Loucy (cell line): ENCODE data around the gene TMEM158.

Experiments
- H2AFZ ChIP-seq: fragments of 200-600 bp; sonication (generic); 2 replicates; pipeline ENCODE4 v1.6.0; 2016; ENCODE audit warnings: antibody characterized with exemption, mild to moderate bottlenecking, low read length, moderate library complexity
- H3F3A ChIP-seq: fragments of 200-600 bp; 2 replicates; pipeline ENCODE4 v1.6.0; 2016; ENCODE audit warnings: antibody characterized with exemption, low read depth, mild to moderate bottlenecking
- H3K27me3 ChIP-seq: fragments of 200-600 bp; sonication (generic); 2 replicates; pipeline ENCODE4 v1.6.1; 2014; ENCODE audit warnings: low read length, mild to moderate bottlenecking; ENCODE audit not compliant: insufficient read depth, poor library complexity, severe bottlenecking
- H3K36me3 ChIP-seq: fragments of 200-600 bp; sonication (generic); 2 replicates; pipeline ENCODE4 v1.6.1; 2016; ENCODE audit warnings: low read length; ENCODE audit not compliant: insufficient read depth
- H3K4me1 ChIP-seq: fragments of 200-600 bp; sonication (generic); 2 replicates; pipeline ENCODE4 v1.5.1; 2014; ENCODE audit warnings: low read length, mild to moderate bottlenecking; ENCODE audit not compliant: insufficient read depth, poor library complexity, severe bottlenecking
- H3K4me2 ChIP-seq: fragments of 200-600 bp; sonication (generic); 2 replicates; pipeline ENCODE4 v1.6.0; 2014; ENCODE audit warnings: antibody characterized with exemption, low read length, low read depth, mild to moderate bottlenecking; ENCODE audit not compliant: poor library complexity, severe bottlenecking
- H3K4me3 ChIP-seq: fragments of 200-600 bp; sonication (generic); 2 replicates; pipeline ENCODE4 v1.5.1; 2014; ENCODE audit warnings: low read length, mild to moderate bottlenecking, mixed read lengths; ENCODE audit not compliant: poor library complexity, severe bottlenecking
- H3K79me2 ChIP-seq: fragments of 200-600 bp; sonication (generic); 2 replicates; pipeline ENCODE4 v1.6.1; 2014; ENCODE audit warnings: low read length; ENCODE audit not compliant: insufficient read depth
- H3K9ac ChIP-seq: fragments of 200-600 bp; sonication (generic); 2 replicates; pipeline ENCODE4 v1.6.0; 2014; ENCODE audit warnings: mild to moderate bottlenecking, low read depth, low read length, moderate library complexity; ENCODE audit not compliant: poor library complexity, severe bottlenecking
- H3K9me2 ChIP-seq: fragments of 200-600 bp; sonication (generic); replicated peaks from 2 replicates; pipeline ENCODE4 v1.6.1; 2016; ENCODE audit warnings: low read depth, low read length, mixed read lengths
- H3K9me3 ChIP-seq: fragments of 200-600 bp; sonication (generic); 2 replicates; pipeline ENCODE4 v1.6.1; 2014; ENCODE audit warnings: mild to moderate bottlenecking, antibody characterized with exemption, low read length, low read depth; ENCODE audit not compliant: insufficient read depth
- H4K20me1 ChIP-seq: fragments of 200-600 bp; sonication (generic); 2 replicates; pipeline ENCODE4 v1.6.0; 2014; ENCODE audit warnings: antibody characterized with exemption, low read length, mild to moderate bottlenecking; ENCODE audit not compliant: insufficient read depth, poor library complexity, severe bottlenecking
- CTCF ChIP-seq: fragments of 200-600 bp; sonication (generic); conservative IDR thresholded peaks from 2 replicates; pipeline ENCODE4 v1.5.1; 2014; ENCODE audit warnings: mild to moderate bottlenecking, antibody characterized with exemption, low read length
- EZH2phosphoT487 ChIP-seq: fragments of 200-600 bp; IDR thresholded peaks from 2 replicates; pipeline ENCODE4 v1.6.1; 2018; ENCODE audit warnings: antibody characterized with exemption, mild to moderate bottlenecking, moderate library complexity, borderline replicate concordance

The TMEM158 gene

DNA sequence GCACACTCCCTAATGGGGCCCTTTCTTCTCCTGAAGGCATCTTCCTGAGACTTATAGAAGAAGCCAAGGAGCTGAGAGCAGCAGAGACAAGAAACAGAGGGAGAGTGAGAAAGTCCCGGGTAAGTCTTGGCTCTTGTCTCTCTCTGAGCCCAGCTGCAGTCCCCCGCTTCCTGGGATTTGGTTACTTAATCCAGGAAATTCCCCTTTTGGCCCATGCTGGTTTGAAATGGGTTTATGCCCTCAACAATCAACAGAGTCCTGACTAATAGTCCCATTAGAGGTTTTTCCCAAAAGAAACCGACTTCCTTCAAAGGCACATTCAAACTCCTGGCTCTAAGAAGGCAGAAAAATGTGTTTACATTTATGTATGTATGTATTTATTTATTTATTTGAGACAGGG is 22.0 kb downstream of the TMEM158 start:
- Histone ChIP-seq H3K27me3 (no peaks in the 10 kb centered on the region), H3K4me1 (no peaks in the 10 kb centered on the region), H3K4me3 (no peak overlapping the region), H3K9me2 (no peaks in the 10 kb centered on the region), H2AFZ (no peak overlapping the region), H3K79me2 (no peaks in the 10 kb centered on the region), H3K9ac (no peak overlapping the region), H3K36me3 (no peaks in the 10 kb centered on the region), H3K9me3 (no peaks in the 10 kb centered on the region), H3K4me2 (no peak overlapping the region), H4K20me1 (no peaks in the 10 kb centered on the region), H3F3A (no peaks in the 10 kb centered on the region)
- TF ChIP-seq CTCF (no peak), EZH2phosphoT487 (no peak)

GRCh38 chr3:45199837-45200648 is 26.0 kb downstream of the TMEM158 start:
- Histone ChIP-seq H2AFZ (no peak overlapping the region), H4K20me1 (no peaks in the 10 kb centered on the region), H3K27me3 (no peaks in the 10 kb centered on the region), H3K9me3 (no peaks in the 10 kb centered on the region), H3K4me2 (no peak overlapping the region), H3K9me2 (no peaks in the 10 kb centered on the region), H3K79me2 (no peaks in the 10 kb centered on the region), H3K4me1 (peaks cover 6% of the 10 kb centered on the region), H3F3A (no peaks in the 10 kb centered on the region), H3K36me3 (no peaks in the 10 kb centered on the region), H3K4me3 (no peak overlapping the region), H3K9ac (no peak overlapping the region)
- TF ChIP-seq EZH2phosphoT487 (no peak), CTCF (no peak)

- Histone ChIP-seq H3K4me3 (no peak overlapping the region), H3K27me3 (no peaks in the 10 kb centered on the region), H3K36me3 (no peaks in the 10 kb centered on the region), H3K9me3 (no peaks in the 10 kb centered on the region), H3K79me2 (no peaks in the 10 kb centered on the region), H3K4me1 (peaks cover 6% of the 10 kb centered on the region), H4K20me1 (no peaks in the 10 kb centered on the region), H2AFZ (no peak overlapping the region; the same call in 1 of the 2 replicates), H3F3A (no peaks in the 10 kb centered on the region), H3K9ac (no peak overlapping the region), H3K4me2 (no peak overlapping the region), H3K9me2 (no peaks in the 10 kb centered on the region)
- TF ChIP-seq EZH2phosphoT487 (no peak), CTCF (no peak)
Measured at GRCh38 chr3:45198264-45199260, 27.5 kb downstream of the TMEM158 start.
